SKM-1 treated with dmso at 0.1 percent for 144 hours (cell line): Measurements from ENCODE around the gene TPO.

Experiments used
- DNase-seq: peaks from one replicate; lab custom pipeline; 2025; ENCODE audit not compliant: unreplicated experiment; lab: John Stamatoyannopoulos, UW

TPO gene

DNA sequence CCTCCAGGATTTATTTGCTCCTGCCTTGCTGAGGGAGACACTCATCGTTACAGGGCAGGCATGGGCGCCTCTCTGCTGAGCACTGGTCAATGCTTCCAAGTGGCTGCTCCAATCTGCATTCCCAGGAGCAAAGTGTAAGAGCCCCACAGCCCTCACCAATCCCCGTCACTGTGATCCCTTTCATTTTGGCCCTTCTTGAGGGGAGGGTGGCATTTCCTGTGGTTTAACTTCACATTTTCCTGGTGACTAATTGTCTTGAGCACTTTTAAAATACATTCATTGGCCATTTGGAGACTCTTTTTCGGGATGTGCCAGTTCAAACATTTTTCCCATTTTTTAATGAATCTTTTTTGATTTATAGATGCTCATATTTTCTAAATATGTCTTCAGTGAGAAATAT, 33.0 kb downstream of the TPO start:
- no peak for DNase-seq

DNA sequence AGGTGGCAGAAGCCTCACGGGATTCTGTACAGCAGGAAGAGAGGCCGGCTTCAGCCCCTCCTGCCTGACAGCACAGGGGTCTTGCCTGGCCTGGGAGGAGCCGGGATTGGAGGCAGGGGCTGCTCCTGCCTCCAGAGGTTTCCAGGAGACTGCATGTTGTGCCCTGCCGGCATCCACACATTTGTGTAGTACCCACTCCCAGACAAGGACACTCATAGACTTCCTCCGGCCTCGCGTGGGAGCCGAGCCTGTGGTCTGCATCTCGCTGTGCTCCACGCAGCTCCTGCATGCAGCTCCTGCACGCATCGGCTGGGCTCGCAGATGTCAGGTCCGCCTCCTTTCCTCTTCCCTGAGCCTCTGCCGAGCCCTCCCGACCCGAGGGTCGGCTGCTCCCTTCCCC, 34.7 kb downstream of the TPO start:
- DNase-seq, result no peak

DNA sequence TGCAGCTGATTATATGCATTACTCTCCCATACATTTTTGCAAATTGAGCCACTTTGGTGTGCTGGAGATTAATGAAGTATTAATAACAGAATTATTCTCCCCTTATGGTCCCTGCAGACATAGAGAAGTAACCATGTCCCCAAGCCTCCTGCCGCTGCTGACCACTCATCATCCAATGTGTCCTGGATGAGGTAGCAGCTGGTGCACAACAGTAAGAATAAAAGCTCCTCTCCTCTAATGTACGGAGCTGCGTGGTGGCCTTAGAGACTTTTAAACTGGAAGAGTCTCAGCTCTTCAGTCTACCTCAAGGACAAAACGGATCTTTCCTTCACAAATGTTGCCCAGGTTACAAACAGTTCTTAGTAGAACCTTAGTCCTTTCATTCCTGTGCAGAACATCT, 37.7 kb downstream of the TPO start:
- DNase-seq, result no peak

DNA sequence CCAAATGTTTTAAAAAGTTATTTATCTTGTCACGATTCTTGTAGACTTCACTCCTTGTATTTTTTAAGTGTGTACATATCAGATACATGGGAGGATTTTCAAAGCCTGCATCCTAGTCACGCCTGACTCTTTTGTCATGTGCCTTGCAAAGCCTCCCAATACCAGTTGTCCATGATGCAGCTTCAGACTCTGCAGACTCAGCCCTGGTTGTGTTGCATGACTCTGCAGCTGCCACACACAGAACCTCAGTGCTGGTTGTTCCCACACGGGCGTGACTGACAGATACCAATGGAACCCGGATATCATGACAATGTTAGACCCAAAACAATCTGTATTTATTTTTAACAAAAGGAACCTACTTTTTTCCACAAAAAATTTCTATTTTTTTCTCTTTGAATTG, 38.2 kb downstream of the TPO start:
- DNase-seq, result no peak

DNA sequence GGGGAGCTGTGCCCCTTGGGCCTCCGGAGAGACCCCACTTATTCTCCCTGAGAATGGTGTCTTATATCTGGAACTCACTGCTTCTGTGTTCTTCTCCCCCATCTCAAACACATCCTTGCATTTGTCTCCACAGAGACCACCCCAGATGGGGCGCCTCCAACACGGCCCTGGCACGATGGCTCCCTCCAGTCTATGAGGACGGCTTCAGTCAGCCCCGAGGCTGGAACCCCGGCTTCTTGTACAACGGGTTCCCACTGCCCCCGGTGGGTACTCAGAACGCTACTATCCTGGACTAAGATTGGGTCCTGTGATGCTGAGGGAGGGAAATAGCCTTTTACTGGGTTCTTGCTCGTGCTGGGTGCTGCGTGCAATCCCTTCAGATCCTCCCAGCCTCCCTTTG, 40.3 kb downstream of the TPO start:
- no peak for DNase-seq

DNA sequence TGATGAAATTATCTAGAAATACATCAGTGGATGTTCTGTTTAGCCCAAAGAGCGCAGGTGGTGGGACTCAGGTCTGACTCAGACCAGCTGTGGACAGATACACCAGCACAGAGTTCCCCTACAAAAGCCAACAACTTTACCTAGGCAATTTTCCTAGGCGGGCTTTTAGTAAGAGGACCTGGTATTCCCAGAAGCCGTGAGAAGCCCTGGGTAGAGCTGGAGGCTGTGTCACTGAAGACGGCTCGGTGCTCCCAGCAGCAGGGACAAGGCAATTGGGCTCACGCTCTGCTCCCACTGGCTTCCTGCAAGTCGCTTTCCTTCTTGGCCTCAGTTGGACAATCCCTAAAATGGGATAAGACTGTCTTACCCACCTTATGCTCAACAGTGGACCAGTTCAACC, 41.1 kb downstream of the TPO start:
- DNase-seq, result no peak

DNA sequence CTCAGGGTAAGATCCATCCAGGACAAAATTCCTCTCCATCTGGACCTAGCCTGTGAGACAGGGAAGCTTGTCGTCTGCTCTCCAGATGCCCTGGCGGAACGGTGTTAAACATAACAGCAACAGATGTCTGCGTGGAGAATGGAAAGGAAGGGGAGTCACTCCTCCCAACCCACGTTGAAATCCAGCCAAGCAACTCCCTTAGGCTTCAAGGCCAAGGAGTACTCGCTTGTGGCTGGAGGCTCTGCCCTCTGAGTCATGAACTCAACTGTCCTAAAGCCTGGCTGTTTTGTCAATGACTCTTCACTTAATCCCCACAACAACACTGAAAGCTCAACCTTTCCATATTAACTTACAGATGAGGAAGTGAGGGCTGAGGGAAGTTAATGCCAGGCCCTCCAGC, 42.2 kb downstream of the TPO start:
- no peak for DNase-seq

DNA sequence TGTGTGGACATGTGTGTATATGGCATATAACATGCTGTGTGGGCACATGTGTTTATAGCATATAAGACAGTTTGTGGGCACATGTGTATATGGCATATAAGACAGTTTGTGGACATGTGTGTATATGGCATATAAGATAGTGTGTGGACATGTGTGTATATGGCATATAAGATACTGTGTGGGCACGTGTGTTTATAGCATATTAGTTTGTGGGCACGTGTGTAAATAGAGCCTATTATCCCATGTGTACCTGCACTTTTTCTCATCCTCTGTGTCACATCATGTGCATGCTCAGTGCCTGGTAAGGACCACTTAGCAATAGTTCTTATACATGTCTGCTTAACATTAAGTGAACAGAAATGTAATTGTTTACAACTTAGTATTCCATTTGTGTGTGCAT, 45.2 kb downstream of the TPO start:
- DNase-seq, result no peak

DNA sequence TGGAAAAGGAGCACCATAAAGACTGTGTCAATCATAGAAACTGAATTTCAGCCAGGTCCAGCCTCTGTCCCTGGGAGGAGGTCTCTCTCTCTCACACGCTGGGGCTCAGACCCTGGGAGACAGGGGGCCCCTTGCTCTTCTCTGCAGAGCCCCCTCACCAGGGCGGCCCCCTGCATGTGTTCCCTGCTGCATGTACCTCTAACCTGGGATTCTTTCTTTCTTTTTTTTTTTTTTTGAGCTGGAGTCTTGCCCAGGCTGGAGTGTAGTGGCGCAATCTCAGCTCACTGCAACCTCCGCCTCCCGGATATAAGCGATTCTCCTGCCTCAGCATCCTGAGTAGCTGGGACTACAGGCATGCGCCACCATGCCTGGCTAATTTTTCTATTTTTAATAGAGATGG, 46.5 kb downstream of the TPO start:
- no peak for DNase-seq

DNA sequence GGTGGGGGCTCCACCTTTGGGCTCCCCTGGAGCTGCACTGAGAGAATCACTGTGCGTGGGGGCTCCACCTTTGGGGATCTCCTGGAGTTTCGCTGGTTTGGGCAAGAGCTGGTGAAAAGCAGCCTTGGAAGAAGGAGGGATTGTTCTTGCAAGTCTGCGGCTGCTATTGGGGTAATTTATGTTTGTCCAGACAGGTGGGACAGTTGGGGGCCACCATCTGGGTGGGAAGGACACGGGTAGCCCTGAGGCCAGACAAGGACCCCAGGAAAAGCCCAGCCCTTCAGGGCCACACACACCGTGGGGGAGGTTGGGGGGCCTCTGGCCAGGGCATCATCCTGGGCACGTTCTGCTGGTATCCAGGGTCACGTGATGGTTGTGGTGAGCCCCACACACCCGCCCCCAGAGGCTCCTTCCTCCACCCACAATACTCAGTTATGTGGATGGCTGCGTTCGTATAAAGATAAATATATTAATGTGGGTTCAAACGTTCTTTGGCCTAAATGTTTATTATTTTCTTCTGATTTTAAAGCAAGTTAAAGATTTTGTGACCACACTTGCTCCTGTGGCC, 47.7 kb downstream of the TPO start:
- DNase-seq, result no peak

DNA sequence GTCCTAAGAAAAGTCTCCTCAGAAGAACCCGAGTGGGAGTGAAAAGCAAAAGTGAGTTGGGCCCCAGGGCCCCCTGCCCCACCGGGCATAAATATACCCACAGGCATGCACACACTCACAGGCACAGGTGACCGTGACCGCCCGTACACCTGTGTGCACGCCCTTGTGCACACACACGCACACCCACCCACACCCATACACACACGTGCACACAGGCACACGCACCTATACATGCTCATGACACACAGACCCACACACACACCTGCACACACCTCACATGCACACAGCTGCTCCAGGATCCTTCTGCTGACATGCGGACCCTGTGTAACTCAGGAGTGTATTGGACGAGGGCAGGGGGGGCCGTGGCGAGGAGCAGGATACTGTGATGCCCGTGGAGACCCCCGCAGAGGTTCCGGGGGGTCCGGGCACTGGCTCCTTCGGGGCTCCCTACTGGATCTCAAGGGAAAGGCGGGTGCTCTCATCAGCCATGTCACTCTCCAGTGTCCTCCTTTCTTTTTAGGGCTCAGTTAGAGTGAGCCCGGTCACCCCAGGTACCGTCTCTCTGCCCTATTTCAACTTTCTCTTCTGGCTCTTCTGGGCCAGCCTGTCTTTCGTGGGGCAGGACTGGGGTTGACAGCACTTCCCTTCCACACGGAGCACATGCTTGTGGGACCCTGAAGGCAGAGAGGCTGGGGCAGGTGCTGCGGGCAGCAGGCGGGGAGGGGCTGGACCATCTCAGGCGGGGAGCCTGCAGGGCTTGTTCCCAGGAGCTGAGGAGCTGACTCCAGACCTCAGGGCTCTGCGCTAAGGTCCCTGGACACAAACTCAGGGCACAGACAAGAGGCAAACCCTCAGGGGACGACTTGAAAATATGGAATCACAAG, 48.5 kb downstream of the TPO start:
- DNase-seq, result no peak

DNA sequence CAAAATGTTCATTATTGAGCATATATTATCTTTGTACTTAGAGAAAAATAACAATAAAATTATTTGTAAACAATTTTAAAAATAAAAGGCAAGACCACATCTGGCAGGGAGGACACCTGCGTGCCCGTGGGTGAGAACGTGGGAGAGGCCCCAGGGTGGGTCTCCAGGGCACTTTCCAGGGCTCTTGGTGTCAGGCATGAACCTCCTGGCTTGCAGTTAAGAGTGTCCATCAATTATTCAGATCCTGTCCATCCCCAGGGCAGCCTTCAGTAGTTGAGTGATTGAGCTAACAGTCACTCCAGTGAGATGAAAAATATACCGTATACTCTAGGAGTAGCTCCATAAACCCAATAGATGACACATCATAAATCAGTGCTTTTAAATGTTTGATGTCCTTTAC, 49.7 kb downstream of the TPO start:
- no peak for DNase-seq

DNA sequence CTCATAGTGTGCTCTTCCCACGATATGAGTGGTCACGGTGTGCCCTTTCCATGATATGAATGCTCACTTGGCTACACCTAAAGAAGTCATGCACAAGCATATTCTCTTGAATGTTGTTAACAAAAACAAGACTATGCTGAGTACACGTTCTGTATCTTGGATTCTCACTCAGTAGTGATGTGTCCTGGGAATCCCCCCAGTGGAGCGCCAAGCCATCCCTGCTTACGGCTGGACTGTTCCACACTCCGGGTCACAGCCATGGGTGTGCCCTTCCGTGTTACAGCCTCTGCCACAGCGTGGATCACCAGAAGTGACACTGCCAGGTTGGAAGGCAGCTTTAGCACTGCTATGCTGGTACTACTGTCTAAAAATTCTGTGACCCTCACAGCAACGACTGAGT, 59.1 kb downstream of the TPO start:
- DNase-seq, result no peak

DNA sequence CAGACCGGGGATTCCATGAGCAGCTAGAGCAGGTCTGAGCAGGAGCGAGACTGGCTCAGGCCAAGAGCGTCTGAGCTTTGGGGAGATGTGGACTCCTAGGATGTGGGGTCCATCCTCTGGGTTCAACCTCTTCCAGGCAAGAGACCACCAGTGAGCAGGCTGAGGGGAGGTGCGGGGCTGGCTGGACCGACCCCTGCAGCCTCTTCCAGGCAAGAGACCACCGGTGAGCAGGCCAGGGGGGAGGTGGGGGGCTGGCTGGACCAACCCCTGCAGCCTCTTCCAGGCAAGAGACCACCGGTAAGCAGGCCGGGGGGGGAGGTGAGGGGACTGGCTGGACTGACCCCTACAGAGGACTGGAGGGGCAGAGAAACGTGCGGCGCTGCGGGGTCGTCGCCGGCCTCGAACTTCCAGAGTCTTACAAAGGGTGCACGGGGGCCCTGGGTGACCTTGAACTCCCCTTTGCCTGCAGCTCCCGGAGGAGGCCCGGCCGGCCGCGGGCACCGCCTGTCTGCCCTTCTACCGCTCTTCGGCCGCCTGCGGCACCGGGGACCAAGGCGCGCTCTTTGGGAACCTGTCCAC, 63.4 kb downstream of the TPO start:
- no peak for DNase-seq

DNA sequence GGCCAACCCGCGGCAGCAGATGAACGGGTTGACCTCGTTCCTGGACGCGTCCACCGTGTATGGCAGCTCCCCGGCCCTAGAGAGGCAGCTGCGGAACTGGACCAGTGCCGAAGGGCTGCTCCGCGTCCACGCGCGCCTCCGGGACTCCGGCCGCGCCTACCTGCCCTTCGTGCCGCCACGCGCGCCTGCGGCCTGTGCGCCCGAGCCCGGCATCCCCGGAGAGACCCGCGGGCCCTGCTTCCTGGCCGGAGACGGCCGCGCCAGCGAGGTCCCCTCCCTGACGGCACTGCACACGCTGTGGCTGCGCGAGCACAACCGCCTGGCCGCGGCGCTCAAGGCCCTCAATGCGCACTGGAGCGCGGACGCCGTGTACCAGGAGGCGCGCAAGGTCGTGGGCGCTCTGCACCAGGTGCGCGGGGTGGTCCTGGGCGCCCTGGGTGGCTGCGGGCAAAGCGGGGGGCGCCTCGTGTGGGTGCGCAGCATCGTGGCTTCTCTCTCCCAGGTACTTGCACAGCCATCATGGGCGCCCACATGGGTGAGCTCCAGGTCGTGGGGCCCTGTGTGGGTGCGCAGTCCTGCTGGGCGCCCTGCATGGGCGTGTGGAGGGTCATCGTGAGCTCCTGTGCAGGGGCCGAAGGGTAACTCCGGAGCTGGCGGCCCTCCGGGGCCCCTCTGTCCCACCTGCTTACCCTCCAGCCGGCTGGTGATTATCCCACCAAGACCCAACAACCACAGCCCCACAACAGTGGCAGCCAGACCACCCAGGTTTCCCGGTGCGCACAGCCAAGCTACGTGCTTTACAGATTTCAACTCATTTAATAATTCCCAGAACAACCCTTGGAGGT, 64.2 kb downstream of the TPO start:
- DNase-seq, result no peak

DNA sequence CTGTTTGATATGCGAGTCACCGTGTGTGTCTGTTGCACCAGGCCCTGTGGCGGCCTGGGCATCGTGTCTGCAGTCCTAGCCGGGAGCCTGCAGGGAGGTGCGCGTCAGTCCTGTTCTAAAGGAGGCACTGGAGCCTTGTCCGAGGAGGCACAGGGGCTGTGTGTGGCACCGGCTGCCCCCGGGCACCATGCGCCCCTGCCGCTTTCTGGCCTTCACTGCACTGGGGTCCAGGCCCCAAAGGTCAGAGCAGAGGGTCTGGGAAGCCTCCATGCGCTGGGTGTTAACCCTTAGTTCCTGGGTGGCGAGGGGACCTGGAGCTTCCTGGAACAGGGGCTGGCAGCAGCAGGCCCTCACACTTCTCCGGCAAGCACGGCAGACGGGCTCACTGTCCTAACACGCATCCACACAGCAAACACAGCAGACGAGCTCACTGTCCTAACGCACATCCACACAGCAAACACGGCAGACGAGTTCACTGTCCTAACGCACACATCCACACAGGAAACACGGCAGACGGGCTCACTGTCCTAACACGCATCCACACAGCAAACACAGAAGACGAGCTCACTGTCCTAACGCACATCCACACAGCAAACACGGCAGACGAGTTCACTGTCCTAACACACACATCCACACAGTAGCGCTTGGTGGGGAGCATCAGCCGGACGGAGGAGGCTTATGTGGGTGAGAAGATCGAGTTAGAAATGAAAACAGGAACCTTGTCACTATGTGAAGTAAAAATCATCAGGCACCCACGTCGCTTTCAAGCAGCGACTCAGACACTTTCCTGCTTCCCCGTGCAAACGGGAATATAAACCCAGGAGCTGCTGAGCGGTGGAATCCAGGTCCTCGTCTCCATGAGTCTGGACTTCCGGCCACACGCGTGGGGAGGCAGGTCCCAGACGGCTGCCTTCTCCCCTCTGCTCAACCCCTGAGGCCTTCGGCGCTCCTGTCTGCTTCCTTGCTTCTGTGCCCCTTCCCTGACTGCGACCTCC, 65.3 kb downstream of the TPO start:
- DNase-seq, result no peak

DNA sequence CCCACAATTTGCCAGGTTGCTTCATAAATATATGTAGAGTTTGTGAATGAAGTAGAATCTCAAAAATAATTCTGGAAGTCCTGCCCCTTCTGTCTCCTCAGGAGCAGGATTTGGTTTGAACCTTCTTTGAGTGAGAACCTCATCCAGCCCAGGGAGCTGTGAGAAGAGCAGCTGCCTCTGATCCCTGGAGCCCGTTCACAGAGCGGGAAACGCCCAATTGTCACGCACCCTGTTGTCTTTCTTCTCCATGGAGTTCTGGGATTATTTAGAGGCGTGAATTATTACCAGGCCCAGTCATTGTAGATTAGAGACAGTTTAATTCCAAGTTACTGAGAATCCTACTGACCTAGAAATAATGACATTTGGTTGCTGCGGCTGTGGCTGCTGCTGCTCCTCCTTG, 66.1 kb downstream of the TPO start:
- no peak for DNase-seq

DNA sequence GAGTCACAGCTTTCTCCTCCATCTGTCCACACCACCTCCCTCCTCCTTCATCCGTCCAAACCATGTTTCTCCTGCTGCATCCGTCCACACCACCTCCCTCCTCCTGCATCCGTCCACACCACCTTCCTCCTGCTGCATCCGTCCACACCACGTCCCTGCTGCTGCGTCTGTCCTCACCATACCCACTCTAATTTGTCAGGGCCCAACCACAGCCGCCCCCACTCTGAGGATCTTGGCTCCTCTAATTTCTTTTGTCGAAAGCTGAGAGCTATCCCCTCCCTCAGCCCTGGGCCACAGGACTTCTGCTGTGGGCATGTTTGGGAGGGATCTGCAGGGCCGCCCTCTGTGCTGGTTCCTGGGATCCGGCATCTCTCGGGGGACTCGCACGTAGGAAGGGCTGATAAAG, 67.4 kb downstream of the TPO start:
- no peak for DNase-seq

DNA sequence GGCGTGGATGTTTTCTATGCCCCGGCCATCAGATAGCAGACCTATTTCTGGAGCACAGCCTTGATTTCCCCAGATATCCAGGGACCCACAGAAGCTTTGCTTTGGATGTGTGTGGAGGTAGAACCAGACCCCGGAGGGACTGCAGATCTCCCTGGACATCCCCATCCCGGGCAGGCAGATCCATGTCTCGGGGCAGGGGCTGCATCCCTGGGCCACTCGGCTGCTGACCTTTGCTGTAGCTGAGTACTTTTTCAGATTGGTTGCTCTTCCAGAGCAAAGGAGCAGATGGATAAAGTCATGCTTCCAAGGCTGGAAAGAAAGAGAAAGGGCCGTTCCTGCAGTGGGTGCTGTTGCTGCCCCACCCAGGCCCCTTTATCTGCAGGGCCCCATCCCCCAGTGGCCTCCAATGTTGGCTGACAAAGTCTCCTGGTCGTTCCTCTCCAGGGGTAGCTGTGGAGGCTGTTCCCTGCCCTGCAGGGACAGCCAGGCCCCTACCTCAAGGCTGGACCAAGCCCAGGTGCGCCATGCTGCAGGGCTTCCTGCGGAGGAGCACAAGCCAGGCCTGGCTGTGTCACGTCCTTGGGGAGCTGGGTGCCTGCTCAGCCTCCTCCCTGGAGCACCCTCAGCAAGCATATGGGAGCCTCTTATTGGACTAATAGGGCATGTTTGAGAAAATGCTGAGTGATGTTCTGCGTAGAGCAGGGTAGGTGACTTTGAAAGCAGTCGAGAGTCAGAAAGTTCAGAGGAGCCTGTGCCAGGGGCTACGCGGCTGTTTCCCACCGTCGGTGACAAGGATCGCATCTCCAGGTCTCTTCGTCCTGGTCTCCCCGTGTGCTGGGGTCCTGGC, 68.4 kb downstream of the TPO start:
- DNase-seq, result no peak

DNA sequence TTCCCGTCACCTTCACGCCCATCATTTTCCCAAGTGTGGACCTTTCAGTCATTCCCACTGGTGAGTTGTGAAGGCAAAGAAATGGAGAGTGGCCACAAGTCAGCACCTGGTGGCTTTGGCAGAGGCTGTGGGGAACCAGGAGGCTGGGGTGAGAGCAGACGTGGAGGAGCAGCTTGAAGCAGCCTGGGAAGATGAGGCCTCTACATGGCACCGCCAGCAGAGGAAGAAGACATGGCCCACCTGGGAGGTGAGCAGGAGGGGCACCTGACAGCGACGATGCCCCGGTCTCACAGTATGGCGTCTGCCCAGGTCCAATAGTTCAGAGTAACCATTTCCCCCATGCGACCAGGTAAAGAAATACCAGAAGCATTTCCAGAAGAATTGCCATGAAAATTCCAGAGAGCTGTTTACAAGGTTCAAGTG, 69.0 kb downstream of the TPO start:
- no peak for DNase-seq
